ENCODE measurements around the gene ZNF888.
"Not testable (repeated sequence)": the region's sequence is repeated elsewhere in the genome, so short reads cannot be mapped to it uniquely, and the experiment has no call there.

- not testable (repeated sequence) for TF ChIP-seq CTCF (IDR thresholded peaks at IDR 0.05 in 4 of 5, conservative IDR thresholded peaks at IDR 0.05 in 1 of 5); POLR2A (IDR thresholded peaks at IDR 0.05)
Measured at GRCh38 chr19:52940905-52941304, 17.7 kb upstream of the ZNF888 start.

All from gastrocnemius medialis (tissue), 4 donors.